H1 (cell line): Measurements from ENCODE around the gene OR9A4. TPM values are rescaled to one million over a fixed set of nuclear protein-coding genes. Genes with fewer than 3 reads are reported as not detected.

ENCODE experiments used
- CTCF ChIA-PET: fragments of 300-600 bp; sonication (Branson Sonifier 250); formaldehyde crosslinking; loops from one replicate; lab custom pipeline; 2021; ENCODE audit not compliant: partially characterized antibody; lab: Charles Lee
- POLR2A ChIA-PET: fragments of 300-600 bp; sonication (Branson Sonifier 250); formaldehyde crosslinking; loops from one replicate; lab custom pipeline; 2021; ENCODE audit warnings: inconsistent platforms; ENCODE audit not compliant: partially characterized antibody; lab: Charles Lee
- DNase-seq, 2 experiments: peaks; one replicate each; pipeline versions ENCODE4 v3.0.0 to v3.0.0-alpha.2; 2010 to 2022; ENCODE audit warnings: low spot score in 2 of 2, low read depth in 1 of 2, mixed read lengths in 1 of 2
- FAIRE-seq: peaks from 2 replicates; lab custom pipeline; 2011; peaks lifted over from hg19 to GRCh38; lab: Jason Lieb, UNC
- H2AFZ ChIP-seq: 2 replicates; pipeline ENCODE4 v1.8.1; 2012; ENCODE audit warnings: low read length, inconsistent platforms
- H2AK5ac ChIP-seq: 2 replicates; pipeline ENCODE4 v1.6.1; 2013; ENCODE audit warnings: low read depth, low read length
- H2BK120ac ChIP-seq: replicated peaks from 2 replicates; pipeline ENCODE3; 2013; ENCODE audit warnings: low read depth, low read length, inconsistent platforms
- H2BK12ac ChIP-seq: 2 replicates; pipeline ENCODE4 v1.6.1; 2013; ENCODE audit warnings: low read depth, low read length
- H2BK15ac ChIP-seq: 2 replicates; pipeline ENCODE4 v1.6.1; 2013; ENCODE audit warnings: low read length
- H2BK20ac ChIP-seq: 2 replicates; pipeline ENCODE4 v1.6.1; 2013; ENCODE audit warnings: low read length
- H2BK5ac ChIP-seq: 2 replicates; pipeline ENCODE4 v1.6.1; 2013; ENCODE audit warnings: low read depth, low read length
- H3K14ac ChIP-seq: 2 replicates; pipeline ENCODE4 v1.6.1; 2013; ENCODE audit warnings: inconsistent platforms; ENCODE audit not compliant: insufficient read length
- H3K18ac ChIP-seq: 2 replicates; pipeline ENCODE4 v1.6.1; 2013; ENCODE audit warnings: low read length; ENCODE audit errors: extremely low read depth
- H3K23ac ChIP-seq: 2 replicates; pipeline ENCODE4 v1.6.1; 2013; ENCODE audit warnings: inconsistent platforms; ENCODE audit not compliant: insufficient read length
- H3K23me2 ChIP-seq: 2 replicates; pipeline ENCODE4 v1.6.1; 2013; ENCODE audit warnings: low read depth, low read length
- H3K27ac ChIP-seq: 2 replicates; pipeline ENCODE4 v1.6.1; 2011; ENCODE audit warnings: low read depth, low read length, inconsistent platforms
- H3K27me3 ChIP-seq, 4 experiments: replicated peaks in 1 of 4; 1 replicate in 1 of 4; 2 replicates in 3 of 4; pipeline versions ENCODE4 v1.6.1 to v1.8.1; 2011 to 2013; ENCODE audit warnings: low read length in 3 of 4, mild to moderate bottlenecking in 3 of 4, inconsistent platforms in 2 of 4, mixed read lengths in 2 of 4, moderate library complexity in 1 of 4; ENCODE audit not compliant: control insufficient read depth in 3 of 4, insufficient read depth in 3 of 4; ENCODE audit errors: extremely low read depth in 1 of 4
- H3K36me3 ChIP-seq, 4 experiments: 2 replicates each; pipeline versions ENCODE4 v1.6.1 to v1.8.1; 2011 to 2013; ENCODE audit warnings: mild to moderate bottlenecking in 4 of 4, low read length in 3 of 4, moderate library complexity in 2 of 4, control low read depth in 1 of 4, inconsistent platforms in 1 of 4; ENCODE audit not compliant: insufficient read depth in 4 of 4, control insufficient read depth in 2 of 4
- H3K4ac ChIP-seq: replicated peaks from 2 replicates; pipeline ENCODE3; 2013; ENCODE audit warnings: low read length, low read depth, mixed read lengths, inconsistent platforms; ENCODE audit not compliant: insufficient read length
- H3K4me1 ChIP-seq, 4 experiments: replicated peaks in 1 of 4; 1 replicate in 1 of 4; 2 replicates in 3 of 4; pipeline versions ENCODE4 v1.6.1 to v1.8.1; 2011 to 2013; ENCODE audit warnings: low read length in 3 of 4, inconsistent platforms in 2 of 4, mixed read lengths in 1 of 4; ENCODE audit not compliant: insufficient read depth in 4 of 4, control insufficient read depth in 3 of 4
- H3K4me2 ChIP-seq, 2 experiments: 2 replicates each; pipeline versions ENCODE4 v1.6.1 to v1.8.1; 2011 to 2013; ENCODE audit warnings: low read depth in 2 of 2, low read length in 2 of 2, control low read depth in 1 of 2, inconsistent platforms in 1 of 2, mild to moderate bottlenecking in 1 of 2; ENCODE audit not compliant: insufficient read depth in 1 of 2
- H3K4me3 ChIP-seq, 4 experiments: fragments of 200-600, 300-600 bp in 1 of 4; sonication (generic), shearing (Covaris generic), sonication (Bioruptor Twin) in 1 of 4; 2 replicates each; pipeline versions ENCODE4 v1.5.1 to v1.8.1; 2011 to 2016; ENCODE audit warnings: low read length in 4 of 4, low read depth in 3 of 4, control low read depth in 2 of 4, inconsistent platforms in 2 of 4, mild to moderate bottlenecking in 2 of 4, mixed read lengths in 1 of 4, moderate library complexity in 1 of 4; ENCODE audit not compliant: insufficient read depth in 2 of 4; ENCODE audit errors: extremely low read depth in 1 of 4
- H3K56ac ChIP-seq: replicated peaks from 2 replicates; pipeline ENCODE3; 2013; ENCODE audit warnings: low read depth, mild to moderate bottlenecking, mixed read lengths, low read length, inconsistent platforms; ENCODE audit not compliant: insufficient read length
- H3K79me1 ChIP-seq: 2 replicates; pipeline ENCODE4 v1.6.1; 2013; ENCODE audit warnings: low read depth, low read length, control low read depth
- H3K79me2 ChIP-seq, 2 experiments: 2 replicates each; pipeline versions ENCODE4 v1.6.1 to v1.8.1; 2012 to 2013; ENCODE audit warnings: low read length in 2 of 2, mild to moderate bottlenecking in 2 of 2, inconsistent platforms in 1 of 2; ENCODE audit not compliant: insufficient read depth in 2 of 2, control insufficient read depth in 1 of 2
- H3K9ac ChIP-seq, 4 experiments: replicated peaks in 1 of 4; 1 replicate in 1 of 4; 2 replicates in 3 of 4; pipeline versions ENCODE4 v1.6.1 to v1.8.1; 2011 to 2013; ENCODE audit warnings: low read depth in 3 of 4, low read length in 3 of 4, control low read depth in 2 of 4, mild to moderate bottlenecking in 2 of 4, moderate library complexity in 2 of 4, inconsistent platforms in 1 of 4; ENCODE audit errors: extremely low read depth in 1 of 4
- H3K9me3 ChIP-seq, 2 experiments: 2 replicates each; pipeline versions ENCODE4 v1.6.1 to v1.8.1; 2012 to 2013; ENCODE audit warnings: mild to moderate bottlenecking in 2 of 2, moderate library complexity in 2 of 2, control low read depth in 1 of 2, inconsistent platforms in 1 of 2, low read depth in 1 of 2, low read length in 1 of 2, mixed read lengths in 1 of 2; ENCODE audit not compliant: insufficient read depth in 2 of 2
- H4K20me1 ChIP-seq, 2 experiments: replicated peaks in 1 of 2; 2 replicates each; pipeline versions ENCODE3 to v1.8.1; 2011 to 2013; ENCODE audit warnings: inconsistent platforms in 2 of 2, low read length in 2 of 2, mild to moderate bottlenecking in 1 of 2; ENCODE audit not compliant: insufficient read depth in 2 of 2, control insufficient read depth in 1 of 2
- H4K5ac ChIP-seq: 2 replicates; pipeline ENCODE4 v1.6.1; 2013; ENCODE audit warnings: low read length, low read depth, mixed read lengths, inconsistent platforms; ENCODE audit not compliant: insufficient read length
- H4K8ac ChIP-seq: 2 replicates; pipeline ENCODE4 v1.8.0; 2013; ENCODE audit warnings: mild to moderate bottlenecking, moderate library complexity, low read length, inconsistent platforms; ENCODE audit not compliant: insufficient read depth; ENCODE audit errors: extremely low read depth
- H4K91ac ChIP-seq: replicated peaks from 2 replicates; pipeline ENCODE3; 2013; ENCODE audit warnings: low read length, mixed read lengths, inconsistent platforms; ENCODE audit not compliant: insufficient read length
- EZH2 ChIP-seq: fragments of 200-600 bp; sonication (generic); IDR thresholded peaks from 2 replicates; pipeline ENCODE4 v1.7.1; 2012; ENCODE audit warnings: low read depth, mild to moderate bottlenecking, moderate library complexity, low read length, inconsistent platforms; ENCODE audit not compliant: severe bottlenecking
- GABPA ChIP-seq: IDR thresholded peaks from 2 replicates; pipeline ENCODE4 v1.6.1; 2011; ENCODE audit warnings: mild to moderate bottlenecking, low read length, moderate library complexity, borderline replicate concordance; ENCODE audit not compliant: insufficient read depth
- HDAC2 ChIP-seq, 2 experiments: fragments of 300-600 bp in 1 of 2; sonication (generic) in 1 of 2; IDR thresholded peaks; 2 replicates each; pipeline ENCODE4 v1.6.1; 2011 to 2012; ENCODE audit warnings: low read depth in 2 of 2, low read length in 2 of 2, mild to moderate bottlenecking in 2 of 2, moderate library complexity in 2 of 2, borderline replicate concordance in 1 of 2, inconsistent platforms in 1 of 2
- HDAC6 ChIP-seq: IDR thresholded peaks from one replicate; pipeline ENCODE4 v1.7.1; 2012; ENCODE audit warnings: low read depth, mild to moderate bottlenecking, inconsistent platforms, low read length, moderate library complexity
- MAX ChIP-seq: IDR thresholded peaks from 2 replicates; pipeline ENCODE4 v1.6.1; 2012; ENCODE audit warnings: inconsistent platforms
- RBBP5 ChIP-seq: IDR thresholded peaks from 2 replicates; pipeline ENCODE4 v1.7.1; 2012; ENCODE audit warnings: low read depth, mild to moderate bottlenecking, inconsistent platforms, low read length, moderate library complexity, borderline replicate concordance
- RFX5 ChIP-seq: IDR thresholded peaks from 2 replicates; pipeline ENCODE4 v1.6.1; 2011; ENCODE audit warnings: low read depth, low read length, improper control_type of control experiment, borderline replicate concordance
- SAP30 ChIP-seq: fragments of 300-600 bp; sonication (generic); IDR thresholded peaks from 2 replicates; pipeline ENCODE4 v1.7.1; 2012; ENCODE audit warnings: low read length, moderate library complexity, mild to moderate bottlenecking, inconsistent platforms; ENCODE audit not compliant: insufficient read depth, insufficient replicate concordance
- SP2 ChIP-seq: IDR thresholded peaks from 2 replicates; pipeline ENCODE4 v1.6.1; 2012; ENCODE audit warnings: mild to moderate bottlenecking, low read length, inconsistent platforms
- SUZ12 ChIP-seq: fragments of 200-600 bp; sonication (generic); IDR thresholded peaks from 2 replicates; pipeline ENCODE4 v1.6.1; 2012; ENCODE audit warnings: mild to moderate bottlenecking, inconsistent platforms, low read length, moderate library complexity, mixed read lengths
- TAF7 ChIP-seq: optimal IDR thresholded peaks from 2 replicates; pipeline ENCODE3; 2011; ENCODE audit warnings: low read depth, mild to moderate bottlenecking, inconsistent platforms, low read length, moderate library complexity, borderline replicate concordance
- TCF12 ChIP-seq: IDR thresholded peaks from 2 replicates; pipeline ENCODE4 v1.6.1; 2011; ENCODE audit warnings: low read depth, mild to moderate bottlenecking, low read length
- YY1 ChIP-seq: IDR thresholded peaks from 2 replicates; pipeline ENCODE4 v1.6.1; 2011; ENCODE audit warnings: low read depth, mild to moderate bottlenecking, low read length
- WGBS, 2 experiments: shearing (Covaris generic) in 1 of 2; methylation state at CpG; one replicate each; pipeline versions ENCODE4 v1.1.6 to v1.1.7; 2013 to 2015; ENCODE audit warnings: low lambda C conversion rate in 2 of 2, mixed read lengths in 2 of 2, inconsistent platforms in 1 of 2, low coverage in 1 of 2, missing lambda C conversion rate in 1 of 2; ENCODE audit not compliant: insufficient replicate concordance in 2 of 2, insufficient coverage in 1 of 2, insufficient read length in 1 of 2; ENCODE audit errors: extremely low coverage in 1 of 2, missing lambda C conversion rate in 1 of 2; 5-methylcytosine and 5-hydroxymethylcytosine counted together
- polyA plus RNA-seq, 7 experiments: library from polyadenylated mRNA; depleted of rRNA in 3 of 7; stranded (reverse) in 5 of 7; unstranded in 2 of 7; fragments of >200 nt in 5 of 7; fragments of 200-250 nt in 2 of 7; gene quantifications; 1 replicate in 5 of 7; 2 replicates in 1 of 7; 4 replicates in 1 of 7; pipeline versions ENCODE4 v1.2.1 to v1.2.3, GENCODE V29; 2011 to 2013; ENCODE audit warnings: missing spikeins in 2 of 7, mixed read lengths in 2 of 7
- total RNA-seq: library from RNA; stranded (reverse); fragmentation: NEBNext Ultra II Directional; extraction: Animal tissue kit (Norgen Biotek cat#: 25700); gene quantifications from 2 replicates; pipeline ENCODE4 v1.2.1, GENCODE V29; 2021

Gene OR9A4
- total and polyA plus RNA-seq, 2 of the 8 experiments (the other 6 are each of a cell fraction or from before 2014, with no cell fraction given), result not detected

GRCh38 chr7:141949021-141949420 is 32.8 kb downstream of the OR9A4 start:
- no peak overlapping the region for H4K91ac ChIP-seq
- H4K20me1 ChIP-seq, result no peaks in the 10 kb centered on the region
- H2BK20ac ChIP-seq, result no peak overlapping the region
- H3K36me3 ChIP-seq, result no peaks in the 10 kb centered on the region
- no peak overlapping the region for H2BK5ac ChIP-seq
- H3K79me1 ChIP-seq, result no peaks in the 10 kb centered on the region
- H3K14ac ChIP-seq, result no peak overlapping the region
- no peak overlapping the region for H2BK15ac ChIP-seq
- 85% methylated on average over 2 of the region's 2 CpGs; no CpG with 5 or more reads in 1 of the 2 experiments for WGBS, 2 experiments
- H2BK120ac ChIP-seq, result no peak overlapping the region
- ChIA-PET POLR2A (no interaction called here), CTCF (no interaction called here)
- H4K5ac ChIP-seq, result no peak overlapping the region
- H2AK5ac ChIP-seq, result no peak overlapping the region
- H3K18ac ChIP-seq, result no peak overlapping the region
- H3K27me3 ChIP-seq, result no peaks in the 10 kb centered on the region
- no peak overlapping the region for H3K23ac ChIP-seq
- H2BK12ac ChIP-seq, result no peak overlapping the region
- no peak overlapping the region for H3K56ac ChIP-seq
- no peak overlapping the region for H3K4me2 ChIP-seq
- DNase-seq, result no peak
- TF ChIP-seq TAF7 (no peak), RBBP5 (no peak), SUZ12 (no peak), YY1 (no peak), EZH2 (no peak), HDAC6 (no peak), SP2 (no peak), RFX5 (no peak), GABPA (no peak), MAX (no peak), TCF12 (no peak), HDAC2 (IDR thresholded peaks at IDR 0.05; ENCODE audit: borderline replicate concordance in 1 of 2, low read depth in 2 of 2, low read length in 2 of 2) (no peak), SAP30 (no peak)
- no peak overlapping the region for H3K27ac ChIP-seq
- FAIRE-seq, result no peak
- no peak overlapping the region for H2AFZ ChIP-seq
- no peak overlapping the region for H4K8ac ChIP-seq
- H3K4me1 ChIP-seq, result peaks cover 0 to 2% (median 0%) of the 10 kb centered on the region in 4 experiments; a peak in 1 of 7 replicates
- no peak overlapping the region for H3K9ac ChIP-seq
- no peak overlapping the region for H3K4ac ChIP-seq
- no peaks in the 10 kb centered on the region for H3K23me2 ChIP-seq
- no peak overlapping the region for H3K4me3 ChIP-seq
- H3K79me2 ChIP-seq, result no peaks in the 10 kb centered on the region
- H3K9me3 ChIP-seq, result no peaks in the 10 kb centered on the region
